ENCODE data around the gene ITPK1. TPM values are rescaled to one million over a fixed set of nuclear protein-coding genes. Genes with fewer than 3 reads are reported as not detected.
A peak's percentile ranks its signal among the peaks of the same experiment; 100 is the strongest.

ITPK1 gene
- polyA plus RNA-seq (2013, experiment 1 of 2) = 8.1 TPM
- 7.9 TPM for polyA plus RNA-seq (2013, experiment 2 of 2)

- Histone ChIP-seq H2BK12ac (ENCODE audit: low read length in 2 of 2) (peak within 1 kb of the TSS in 1 of 2 experiments; percentile 10), H2AFZ (ENCODE audit: low read depth, low read length) (peak within 1 kb of the TSS; percentile 96), H3K27ac (ENCODE audit: low read length, poor library complexity, severe bottlenecking) (peak within 1 kb of the TSS; percentile 84), H3K9me3 (ENCODE audit: control insufficient read depth, low read length) (no peaks in the 10 kb centered on the region), H4K91ac (ENCODE audit: low read length) (peak within 1 kb of the TSS; percentile 74), H3K36me3 (ENCODE audit: control insufficient read depth in 1 of 2, insufficient read depth in 2 of 2, low read depth in 1 of 2, low read length in 2 of 2) (no peaks in the 10 kb centered on the region), H2BK5ac (ENCODE audit: low read depth, low read length, poor library complexity, severe bottlenecking) (peak within 1 kb of the TSS; percentile 5), H3K4ac (ENCODE audit: low read depth in 1 of 2, low read length in 2 of 2) (peak within 1 kb of the TSS; percentile 72 to 86), H3K14ac (ENCODE audit: low read length in 2 of 2) (peak within 1 kb of the TSS in 1 of 2 experiments; percentile 45), H4K8ac (ENCODE audit: low read length) (peak within 1 kb of the TSS; percentile 95), H2BK120ac (ENCODE audit: low read depth, low read length) (peak within 1 kb of the TSS; percentile 86), H3K4me1 (ENCODE audit: control insufficient read depth, insufficient read depth, low read depth, low read length) (peaks cover 18% of the 10 kb centered on the region), H3K79me1 (replicated peaks; ENCODE audit: low read length, poor library complexity, severe bottlenecking) (peaks cover 7% of the 10 kb centered on the region), H3K9ac (ENCODE audit: low read length) (peak within 1 kb of the TSS; percentile 91), H3K23ac (ENCODE audit: low read length in 2 of 2) (no peak within 1 kb of the TSS), H3K18ac (ENCODE audit: low read depth in 1 of 2, low read length in 2 of 2) (peak within 1 kb of the TSS; percentile 83 to 89), H3K27me3 (ENCODE audit: control insufficient read depth in 1 of 2, insufficient read depth in 1 of 2, low read length in 2 of 2) (no peaks in the 10 kb centered on the region), H2AK5ac (ENCODE audit: low read length, severe bottlenecking) (no peak within 1 kb of the TSS), H3K4me2 (ENCODE audit: low read length, poor library complexity, severe bottlenecking) (peak within 1 kb of the TSS; percentile 98), H2BK15ac (ENCODE audit: low read depth, poor library complexity, severe bottlenecking) (peak within 1 kb of the TSS; percentile 91), H3K4me3 (ENCODE audit: insufficient read depth in 1 of 2, low read depth in 1 of 2, low read length in 2 of 2) (peak within 1 kb of the TSS; percentile 71 to 85)
- peak; percentile 51 for DNase-seq
- WGBS = 1% methylated on average over 50 of the region's 77 CpGs
Observed at GRCh38 chr14:93115821-93116675, at the start of gene ITPK1. Gene ITPK1, minus strand, starts transcription at chr14:93115925. Its CDS starts 762 bp downstream, at chr14:93115163.

- no peak for DNase-seq
- H3K36me3 ChIP-seq (ENCODE audit: control insufficient read depth in 1 of 2, insufficient read depth in 2 of 2, low read depth in 1 of 2, low read length in 2 of 2) = no peaks in the 10 kb centered on the region
- no peak overlapping the region for H2BK120ac ChIP-seq (ENCODE audit: low read depth, low read length)
- H3K4me1 ChIP-seq (ENCODE audit: control insufficient read depth, insufficient read depth, low read depth, low read length) = peaks cover 9% of the 10 kb centered on the region
- H2AFZ ChIP-seq (ENCODE audit: low read depth, low read length) = no peak overlapping the region
- H3K9me3 ChIP-seq (ENCODE audit: control insufficient read depth, low read length) = no peaks in the 10 kb centered on the region
- no peak overlapping the region for H3K9ac ChIP-seq (ENCODE audit: low read length)
- H3K18ac ChIP-seq (ENCODE audit: low read depth in 1 of 2, low read length in 2 of 2) = no peak overlapping the region
- no peaks in the 10 kb centered on the region for H3K27me3 ChIP-seq (ENCODE audit: control insufficient read depth in 1 of 2, insufficient read depth in 1 of 2, low read length in 2 of 2)
- no peak overlapping the region for H3K4me3 ChIP-seq (ENCODE audit: insufficient read depth in 1 of 2, low read depth in 1 of 2, low read length in 2 of 2)
- H2BK5ac ChIP-seq (ENCODE audit: low read depth, low read length, poor library complexity, severe bottlenecking) = no peak overlapping the region
- H3K4ac ChIP-seq (ENCODE audit: low read depth in 1 of 2, low read length in 2 of 2) = no peak overlapping the region
- WGBS = 67% methylated on average over 1 of the region's 5 CpGs
- no peak overlapping the region for H4K91ac ChIP-seq (ENCODE audit: low read length)
- H2AK5ac ChIP-seq (ENCODE audit: low read length, severe bottlenecking) = peak overlapping the region; percentile 86
- no peak overlapping the region for H3K14ac ChIP-seq (ENCODE audit: low read length in 2 of 2)
- no peaks in the 10 kb centered on the region for H3K79me1 ChIP-seq (replicated peaks; ENCODE audit: low read length, poor library complexity, severe bottlenecking)
- H4K8ac ChIP-seq (ENCODE audit: low read length) = no peak overlapping the region
- H2BK15ac ChIP-seq (ENCODE audit: low read depth, poor library complexity, severe bottlenecking) = no peak overlapping the region
- H3K23ac ChIP-seq (ENCODE audit: low read length in 2 of 2) = no peak overlapping the region
- H2BK12ac ChIP-seq (ENCODE audit: low read length in 2 of 2) = no peak overlapping the region
- H3K27ac ChIP-seq (ENCODE audit: low read length, poor library complexity, severe bottlenecking) = no peak overlapping the region
- H3K4me2 ChIP-seq (ENCODE audit: low read length, poor library complexity, severe bottlenecking) = no peak overlapping the region
Observed at GRCh38 chr14:93163564-93163963, 47.8 kb upstream of the ITPK1 start.

DNA sequence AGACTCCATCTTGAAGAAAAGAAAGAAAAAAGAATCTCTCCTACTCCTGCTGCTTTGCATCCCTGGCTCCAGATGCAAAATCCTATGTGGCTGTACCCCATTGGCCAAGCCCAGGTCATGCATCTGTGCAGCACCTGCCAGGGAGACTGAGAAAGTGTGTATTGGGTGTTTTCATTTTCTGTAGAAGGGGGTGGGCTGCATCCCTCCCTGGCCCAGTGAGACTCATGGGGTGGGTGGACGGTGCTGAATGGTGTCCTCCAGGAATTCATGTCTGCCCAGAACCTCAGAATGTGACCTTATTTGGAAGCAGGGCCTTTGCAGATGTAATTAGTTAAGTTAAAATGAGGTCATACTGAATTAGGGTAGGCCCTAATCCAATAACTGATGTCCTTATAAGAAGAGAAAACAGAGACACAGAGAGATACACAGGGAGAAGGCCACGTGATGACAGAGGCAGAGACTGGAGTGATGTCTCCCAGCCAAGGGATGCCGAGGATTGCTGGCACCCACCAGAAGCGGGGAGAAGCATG lies 45.8 kb upstream of the ITPK1 start:
- H3K79me1 ChIP-seq (replicated peaks; ENCODE audit: low read length, poor library complexity, severe bottlenecking) = no peaks in the 10 kb centered on the region
- no peak overlapping the region for H2BK5ac ChIP-seq (ENCODE audit: low read depth, low read length, poor library complexity, severe bottlenecking)
- no peak overlapping the region for H2AFZ ChIP-seq (ENCODE audit: low read depth, low read length)
- no peaks in the 10 kb centered on the region for H3K27me3 ChIP-seq (ENCODE audit: control insufficient read depth in 1 of 2, insufficient read depth in 1 of 2, low read length in 2 of 2)
- H2BK120ac ChIP-seq (ENCODE audit: low read depth, low read length) = no peak overlapping the region
- no peak overlapping the region for H3K9ac ChIP-seq (ENCODE audit: low read length)
- no peak overlapping the region for H3K14ac ChIP-seq (ENCODE audit: low read length in 2 of 2)
- H4K91ac ChIP-seq (ENCODE audit: low read length) = no peak overlapping the region
- H3K4me3 ChIP-seq (ENCODE audit: insufficient read depth in 1 of 2, low read depth in 1 of 2, low read length in 2 of 2) = no peak overlapping the region
- H3K27ac ChIP-seq (ENCODE audit: low read length, poor library complexity, severe bottlenecking) = no peak overlapping the region
- H3K4ac ChIP-seq (ENCODE audit: low read depth in 1 of 2, low read length in 2 of 2) = no peak overlapping the region
- no peak overlapping the region for H3K23ac ChIP-seq (ENCODE audit: low read length in 2 of 2)
- no peak overlapping the region for H3K18ac ChIP-seq (ENCODE audit: low read depth in 1 of 2, low read length in 2 of 2)
- no peak overlapping the region for H2BK12ac ChIP-seq (ENCODE audit: low read length in 2 of 2)
- H3K4me2 ChIP-seq (ENCODE audit: low read length, poor library complexity, severe bottlenecking) = no peak overlapping the region
- H2AK5ac ChIP-seq (ENCODE audit: low read length, severe bottlenecking) = no peak overlapping the region
- H2BK15ac ChIP-seq (ENCODE audit: low read depth, poor library complexity, severe bottlenecking) = no peak overlapping the region
- no peak overlapping the region for H4K8ac ChIP-seq (ENCODE audit: low read length)
- no peak for DNase-seq
- H3K9me3 ChIP-seq (ENCODE audit: control insufficient read depth, low read length) = no peaks in the 10 kb centered on the region
- no peaks in the 10 kb centered on the region for H3K36me3 ChIP-seq (ENCODE audit: control insufficient read depth in 1 of 2, insufficient read depth in 2 of 2, low read depth in 1 of 2, low read length in 2 of 2)
- 62% methylated on average over 4 of the region's 4 CpGs for WGBS
- H3K4me1 ChIP-seq (ENCODE audit: control insufficient read depth, insufficient read depth, low read depth, low read length) = peaks cover 9% of the 10 kb centered on the region

DNA sequence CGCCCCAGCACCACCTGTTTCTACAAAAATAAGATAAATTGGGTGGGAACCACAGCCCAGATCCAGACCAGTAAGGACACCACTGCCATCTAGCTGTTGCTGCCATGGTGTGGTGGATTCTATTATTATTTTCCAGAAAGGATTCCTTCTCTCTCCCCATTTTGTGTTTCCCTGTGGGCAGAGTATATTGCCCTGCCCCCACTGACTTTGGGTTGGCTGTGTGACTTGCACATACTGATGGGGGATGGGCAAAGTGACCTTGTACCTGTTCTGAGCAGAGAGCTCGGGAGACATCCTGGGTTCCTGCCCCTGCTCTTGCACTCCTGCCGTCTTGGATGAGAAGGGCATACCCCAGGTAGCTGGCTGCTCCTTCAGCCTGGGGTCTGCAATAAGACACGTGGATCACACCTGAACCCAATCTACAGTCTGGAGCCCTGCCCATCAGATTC lies 44.7 kb upstream of the ITPK1 start:
- Histone ChIP-seq H2BK12ac (ENCODE audit: low read length in 2 of 2) (no peak overlapping the region), H3K27me3 (ENCODE audit: control insufficient read depth in 1 of 2, insufficient read depth in 1 of 2, low read length in 2 of 2) (no peaks in the 10 kb centered on the region), H2BK5ac (ENCODE audit: low read depth, low read length, poor library complexity, severe bottlenecking) (no peak overlapping the region), H3K27ac (ENCODE audit: low read length, poor library complexity, severe bottlenecking) (no peak overlapping the region), H2BK120ac (ENCODE audit: low read depth, low read length) (no peak overlapping the region), H3K14ac (ENCODE audit: low read length in 2 of 2) (no peak overlapping the region), H3K4me2 (ENCODE audit: low read length, poor library complexity, severe bottlenecking) (no peak overlapping the region), H2AFZ (ENCODE audit: low read depth, low read length) (no peak overlapping the region), H3K9me3 (ENCODE audit: control insufficient read depth, low read length) (no peaks in the 10 kb centered on the region), H2BK15ac (ENCODE audit: low read depth, poor library complexity, severe bottlenecking) (no peak overlapping the region), H3K79me1 (replicated peaks; ENCODE audit: low read length, poor library complexity, severe bottlenecking) (no peaks in the 10 kb centered on the region), H3K23ac (ENCODE audit: low read length in 2 of 2) (no peak overlapping the region), H2AK5ac (ENCODE audit: low read length, severe bottlenecking) (peak overlapping the region; percentile 43), H3K36me3 (ENCODE audit: control insufficient read depth in 1 of 2, insufficient read depth in 2 of 2, low read depth in 1 of 2, low read length in 2 of 2) (no peaks in the 10 kb centered on the region), H3K4ac (ENCODE audit: low read depth in 1 of 2, low read length in 2 of 2) (no peak overlapping the region), H4K91ac (ENCODE audit: low read length) (no peak overlapping the region), H4K8ac (ENCODE audit: low read length) (no peak overlapping the region), H3K18ac (ENCODE audit: low read depth in 1 of 2, low read length in 2 of 2) (no peak overlapping the region), H3K9ac (ENCODE audit: low read length) (no peak overlapping the region), H3K4me3 (ENCODE audit: insufficient read depth in 1 of 2, low read depth in 1 of 2, low read length in 2 of 2) (no peak overlapping the region), H3K4me1 (ENCODE audit: control insufficient read depth, insufficient read depth, low read depth, low read length) (peaks cover 3% of the 10 kb centered on the region)
- no peak for DNase-seq
- WGBS = 55% methylated on average over 3 of the region's 4 CpGs

Data from mesenchymal stem cell (in vitro differentiated cells and primary cell).